ENCODE measurements around the gene NCOA4. TPM values are rescaled to one million over a fixed set of nuclear protein-coding genes. Genes with fewer than 3 reads are reported as not detected.

NCOA4 gene
- total and polyA plus RNA-seq, 2 donors (not counting 3 experiments of a cell fraction or from before 2014, with no cell fraction given) = 62.1 to 127 TPM

- Histone ChIP-seq H3K27me3 (ENCODE audit: control insufficient read depth in 2 of 2, insufficient read depth in 2 of 2, low read length in 2 of 2) (no peaks in the 10 kb centered on the region), H3K4me2 (ENCODE audit: insufficient read depth, low read length) (peak overlapping the region; percentile 79), H3K9me1 (replicated peaks; ENCODE audit: control insufficient read depth, extremely low read depth, insufficient read depth, low read length) (no peaks in the 10 kb centered on the region), H3K4me3 (replicated peaks in 1 of 3; ENCODE audit: insufficient read depth in 1 of 3, low read depth in 1 of 3, low read length in 3 of 3) (peak overlapping the region; percentile 12 to 65 (median 52)), H3K27ac (ENCODE audit: insufficient read depth, low read depth, low read length) (peak overlapping the region; percentile 65), H3K9ac (replicated peaks; ENCODE audit: extremely low read depth, insufficient read depth, low read length) (peak overlapping the region; percentile 44), H3K36me3 (ENCODE audit: control insufficient read depth in 2 of 2, extremely low read depth in 1 of 2, insufficient read depth in 2 of 2, low read length in 2 of 2) (peaks cover 2 to 3% of the 10 kb centered on the region in 2 experiments), H2AFZ (ENCODE audit: low read depth, low read length) (no peak overlapping the region), H3K4me1 (ENCODE audit: control insufficient read depth, extremely low read depth, insufficient read depth, low read length) (peaks cover 48% of the 10 kb centered on the region), H4K20me1 (replicated peaks; ENCODE audit: control insufficient read depth, extremely low read depth, insufficient read depth, low read length) (peaks cover 2% of the 10 kb centered on the region), H3K9me3 (replicated peaks; ENCODE audit: control insufficient read depth, insufficient read depth, low read length) (no peaks in the 10 kb centered on the region), H3K79me2 (ENCODE audit: control insufficient read depth, insufficient read depth, low read length) (peaks cover 95% of the 10 kb centered on the region)
- TF ChIP-seq FOS (IDR thresholded peaks at IDR 0.05; ENCODE audit: borderline replicate concordance, insufficient read depth, low read length) = peak; percentile 60
- peak; percentile 22 for TF ChIP-seq JUN (IDR thresholded peaks at IDR 0.05; ENCODE audit: borderline replicate concordance, insufficient read depth, insufficient read length, low read depth)
- TF ChIP-seq EZH2 (IDR thresholded peaks at IDR 0.05; ENCODE audit: borderline replicate concordance, low read depth, low read length, severe bottlenecking) = no peak
- TF ChIP-seq, protein P1, sequence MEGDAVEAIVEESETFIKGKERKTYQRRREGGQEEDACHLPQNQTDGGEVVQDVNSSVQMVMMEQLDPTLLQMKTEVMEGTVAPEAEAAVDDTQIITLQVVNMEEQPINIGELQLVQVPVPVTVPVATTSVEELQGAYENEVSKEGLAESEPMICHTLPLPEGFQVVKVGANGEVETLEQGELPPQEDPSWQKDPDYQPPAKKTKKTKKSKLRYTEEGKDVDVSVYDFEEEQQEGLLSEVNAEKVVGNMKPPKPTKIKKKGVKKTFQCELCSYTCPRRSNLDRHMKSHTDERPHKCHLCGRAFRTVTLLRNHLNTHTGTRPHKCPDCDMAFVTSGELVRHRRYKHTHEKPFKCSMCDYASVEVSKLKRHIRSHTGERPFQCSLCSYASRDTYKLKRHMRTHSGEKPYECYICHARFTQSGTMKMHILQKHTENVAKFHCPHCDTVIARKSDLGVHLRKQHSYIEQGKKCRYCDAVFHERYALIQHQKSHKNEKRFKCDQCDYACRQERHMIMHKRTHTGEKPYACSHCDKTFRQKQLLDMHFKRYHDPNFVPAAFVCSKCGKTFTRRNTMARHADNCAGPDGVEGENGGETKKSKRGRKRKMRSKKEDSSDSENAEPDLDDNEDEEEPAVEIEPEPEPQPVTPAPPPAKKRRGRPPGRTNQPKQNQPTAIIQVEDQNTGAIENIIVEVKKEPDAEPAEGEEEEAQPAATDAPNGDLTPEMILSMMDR (IDR thresholded peaks at IDR 0.05; ENCODE audit: extremely low read depth in 1 of 2, insufficient read depth in 1 of 2, low read depth in 1 of 2, low read length in 2 of 2) = peak in 1 of 2 donors; percentile 53
- TF ChIP-seq MYC (IDR thresholded peaks at IDR 0.05; ENCODE audit: low read depth, low read length) = no peak
- TF ChIP-seq POLR2A (IDR thresholded peaks at IDR 0.05; ENCODE audit: low read depth, low read length) = no peak
- TF ChIP-seq, protein P2, sequence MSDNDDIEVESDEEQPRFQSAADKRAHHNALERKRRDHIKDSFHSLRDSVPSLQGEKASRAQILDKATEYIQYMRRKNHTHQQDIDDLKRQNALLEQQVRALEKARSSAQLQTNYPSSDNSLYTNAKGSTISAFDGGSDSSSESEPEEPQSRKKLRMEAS (IDR thresholded peaks at IDR 0.05; ENCODE audit: insufficient read depth, insufficient read length) = no peak
- TF ChIP-seq GATA2 (IDR thresholded peaks at IDR 0.05; ENCODE audit: insufficient read depth, insufficient read length, low read depth, low read length) = no peak
- peak; percentile 43 for TF ChIP-seq POLR2AphosphoS5 (IDR thresholded peaks at IDR 0.05; ENCODE audit: insufficient read depth, low read depth, low read length)
- dilution Hi-C loops (cut with MboI; ENCODE audit: extremely low pct_ligation_motif_present, low sequenced_read_pairs) = no loop called here
- DNase-seq (ENCODE audit: low read depth, low spot score) = peak; percentile 95
- FAIRE-seq = no peak
- no TSS peak for BruUV-seq (replicated peaks)
- intact Hi-C loops (cut with micrococcal nuclease) = loop anchor here (1.0 to 10.0 kb wide), 3 partner anchors 51 to 1018 kb away; partner anchors contain the start of genes TIMM23 and ZNF22
- POLR2A ChIA-PET = interaction anchor here (0.9 kb wide), 1 partner anchor 11 kb away, joined by 3 read pairs; no protein-coding TSS in a partner anchor
- CTCF ChIA-PET = interaction anchor here (0.5 to 1.7 kb wide), 7 partner anchors 9 to 788 kb away, joined by 3 to 8 read pairs (median 3); no protein-coding TSS in a partner anchor
These were observed 7.3 kb downstream of the NCOA4 start for GRCh38 chr10:46022978-46023702.

All from endothelial cell of umbilical vein (primary cell).